GM23248 (cell line): ENCODE measurements around the gene AGPAT3.

ENCODE experiments used
- EZH2 ChIP-seq: fragments of 200-600 bp; sonication (generic); IDR thresholded peaks from 2 replicates; pipeline ENCODE4 v1.6.1; 2018; ENCODE audit warnings: antibody characterized with exemption, mild to moderate bottlenecking; ENCODE audit not compliant: insufficient read depth, poor library complexity, severe bottlenecking
- EZH2phosphoT487 ChIP-seq: fragments of 200-600 bp; sonication (generic); IDR thresholded peaks from 2 replicates; pipeline ENCODE4 v1.6.1; 2018; ENCODE audit warnings: antibody characterized with exemption, moderate library complexity, mild to moderate bottlenecking, low read depth; ENCODE audit not compliant: insufficient read depth

DNA sequence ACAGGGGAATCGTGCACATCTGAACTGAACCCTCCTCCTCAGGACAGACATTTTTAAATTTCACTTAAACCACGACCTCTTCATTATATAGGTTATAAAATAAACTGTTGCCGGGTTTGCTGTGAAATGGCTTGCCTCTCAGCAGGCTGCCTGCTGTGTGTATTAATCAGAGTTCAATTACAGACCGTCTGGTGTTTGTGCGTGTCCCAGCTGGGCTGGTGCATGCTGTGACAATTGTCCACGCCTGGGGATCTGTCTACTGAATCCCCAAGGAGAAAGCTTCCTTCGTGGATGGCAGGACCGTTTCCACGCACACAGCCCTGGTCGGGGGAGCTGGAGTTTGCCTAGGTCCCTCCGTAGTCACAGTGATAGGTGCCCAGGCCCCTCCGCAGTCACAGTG, 13.4 kb upstream of the AGPAT3 start:
- no peak for TF ChIP-seq EZH2
- no peak for TF ChIP-seq EZH2phosphoT487
